GM12864 (cell line): ENCODE data around the gene UCP3.

Experiments used
- DNase-seq: peaks from one replicate; pipeline ENCODE4 v3.0.0-alpha.2; 2011; ENCODE audit warnings: low read depth
- H3K4me3 ChIP-seq: 2 replicates; pipeline ENCODE4 v1.5.1; 2011; ENCODE audit warnings: mild to moderate bottlenecking, low read depth, low read length, control low read depth
- CTCF ChIP-seq: IDR thresholded peaks from 2 replicates; pipeline ENCODE4 v1.5.1; 2011; ENCODE audit warnings: low read depth, mild to moderate bottlenecking, moderate library complexity, low read length, control low read depth, inconsistent platforms; ENCODE audit errors: missing control alignments

UCP3 gene

GRCh38 chr11:74024261-74025029, 15.6 kb upstream of the UCP3 start:
- no peak overlapping the region for H3K4me3 ChIP-seq
- no peak for TF ChIP-seq CTCF
- no peak for DNase-seq

GRCh38 chr11:74023276-74023675, 14.4 kb upstream of the UCP3 start:
- H3K4me3 ChIP-seq, result no peak overlapping the region
- no peak for TF ChIP-seq CTCF
- DNase-seq, result no peak

GRCh38 chr11:74022546-74022945, 13.7 kb upstream of the UCP3 start:
- H3K4me3 ChIP-seq, result no peak overlapping the region
- no peak for DNase-seq
- TF ChIP-seq CTCF, result no peak

- no peak for TF ChIP-seq CTCF
- DNase-seq, result no peak
- no peak overlapping the region for H3K4me3 ChIP-seq
Observed at GRCh38 chr11:74021998-74022397, 13.1 kb upstream of the UCP3 start.

GRCh38 chr11:74020539-74020938, 11.7 kb upstream of the UCP3 start:
- TF ChIP-seq CTCF, result no peak
- H3K4me3 ChIP-seq, result no peak overlapping the region
- peak; percentile 21 for DNase-seq

- DNase-seq, result no peak
- no peak for TF ChIP-seq CTCF
- H3K4me3 ChIP-seq, result no peak overlapping the region
Observed at GRCh38 chr11:74019860-74020259, 11.0 kb upstream of the UCP3 start.
